ENCODE data around the gene MYL5.

DNA sequence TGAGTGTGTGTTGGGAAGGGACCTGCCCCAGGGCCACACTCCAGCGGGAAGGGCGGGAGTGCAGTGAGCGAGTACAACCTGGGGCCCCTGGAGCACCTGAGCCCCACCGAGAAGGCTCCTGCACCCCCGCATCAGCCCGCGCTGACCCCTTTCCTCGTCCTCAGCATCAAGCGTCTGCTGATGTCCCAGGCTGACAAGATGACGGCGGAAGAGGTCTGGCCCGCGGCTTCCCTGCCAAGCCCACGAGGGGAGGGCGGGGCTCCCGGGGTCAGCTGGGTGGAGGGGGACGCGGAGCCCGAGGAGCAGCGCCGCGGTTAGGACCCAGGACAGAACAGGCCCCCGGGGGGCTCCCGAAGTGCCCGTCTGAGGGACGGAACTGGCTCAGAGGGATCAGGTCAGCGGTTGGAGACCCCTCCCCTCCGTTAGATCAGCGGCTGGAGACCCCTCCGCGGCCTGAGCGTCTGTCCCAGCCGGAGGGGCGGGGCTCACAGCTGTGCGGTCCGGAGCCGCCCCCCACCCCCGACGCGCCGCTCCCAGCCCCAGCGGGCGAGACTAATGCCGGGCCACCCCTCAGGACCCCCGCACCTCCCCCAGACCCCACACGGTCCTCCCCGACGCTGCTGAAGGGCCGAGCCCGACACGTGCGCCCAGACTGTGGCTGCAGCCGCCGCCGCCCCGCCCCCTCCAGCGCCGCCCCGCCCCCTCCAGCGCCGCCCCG is 6.7 kb downstream of the MYL5 start:
- TF ChIP-seq, protein P1, sequence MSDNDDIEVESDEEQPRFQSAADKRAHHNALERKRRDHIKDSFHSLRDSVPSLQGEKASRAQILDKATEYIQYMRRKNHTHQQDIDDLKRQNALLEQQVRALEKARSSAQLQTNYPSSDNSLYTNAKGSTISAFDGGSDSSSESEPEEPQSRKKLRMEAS (IDR thresholded peaks at IDR 0.05), result no peak
- TF ChIP-seq, protein P2, sequence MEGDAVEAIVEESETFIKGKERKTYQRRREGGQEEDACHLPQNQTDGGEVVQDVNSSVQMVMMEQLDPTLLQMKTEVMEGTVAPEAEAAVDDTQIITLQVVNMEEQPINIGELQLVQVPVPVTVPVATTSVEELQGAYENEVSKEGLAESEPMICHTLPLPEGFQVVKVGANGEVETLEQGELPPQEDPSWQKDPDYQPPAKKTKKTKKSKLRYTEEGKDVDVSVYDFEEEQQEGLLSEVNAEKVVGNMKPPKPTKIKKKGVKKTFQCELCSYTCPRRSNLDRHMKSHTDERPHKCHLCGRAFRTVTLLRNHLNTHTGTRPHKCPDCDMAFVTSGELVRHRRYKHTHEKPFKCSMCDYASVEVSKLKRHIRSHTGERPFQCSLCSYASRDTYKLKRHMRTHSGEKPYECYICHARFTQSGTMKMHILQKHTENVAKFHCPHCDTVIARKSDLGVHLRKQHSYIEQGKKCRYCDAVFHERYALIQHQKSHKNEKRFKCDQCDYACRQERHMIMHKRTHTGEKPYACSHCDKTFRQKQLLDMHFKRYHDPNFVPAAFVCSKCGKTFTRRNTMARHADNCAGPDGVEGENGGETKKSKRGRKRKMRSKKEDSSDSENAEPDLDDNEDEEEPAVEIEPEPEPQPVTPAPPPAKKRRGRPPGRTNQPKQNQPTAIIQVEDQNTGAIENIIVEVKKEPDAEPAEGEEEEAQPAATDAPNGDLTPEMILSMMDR (IDR thresholded peaks at IDR 0.05; ENCODE audit: low read depth, low read length, missing input control), result no peak
- TF ChIP-seq TAF1 (conservative IDR thresholded peaks at IDR 0.05) (no peak), SP1 (IDR thresholded peaks at IDR 0.05) (no peak), GABPA (IDR thresholded peaks at IDR 0.05 in 1 of 2, conservative IDR thresholded peaks at IDR 0.05 in 1 of 2) (no peak)

All from liver (tissue), 3 donors.